ENCODE measurements around the gene MMS19.

The MMS19 gene, protein sequence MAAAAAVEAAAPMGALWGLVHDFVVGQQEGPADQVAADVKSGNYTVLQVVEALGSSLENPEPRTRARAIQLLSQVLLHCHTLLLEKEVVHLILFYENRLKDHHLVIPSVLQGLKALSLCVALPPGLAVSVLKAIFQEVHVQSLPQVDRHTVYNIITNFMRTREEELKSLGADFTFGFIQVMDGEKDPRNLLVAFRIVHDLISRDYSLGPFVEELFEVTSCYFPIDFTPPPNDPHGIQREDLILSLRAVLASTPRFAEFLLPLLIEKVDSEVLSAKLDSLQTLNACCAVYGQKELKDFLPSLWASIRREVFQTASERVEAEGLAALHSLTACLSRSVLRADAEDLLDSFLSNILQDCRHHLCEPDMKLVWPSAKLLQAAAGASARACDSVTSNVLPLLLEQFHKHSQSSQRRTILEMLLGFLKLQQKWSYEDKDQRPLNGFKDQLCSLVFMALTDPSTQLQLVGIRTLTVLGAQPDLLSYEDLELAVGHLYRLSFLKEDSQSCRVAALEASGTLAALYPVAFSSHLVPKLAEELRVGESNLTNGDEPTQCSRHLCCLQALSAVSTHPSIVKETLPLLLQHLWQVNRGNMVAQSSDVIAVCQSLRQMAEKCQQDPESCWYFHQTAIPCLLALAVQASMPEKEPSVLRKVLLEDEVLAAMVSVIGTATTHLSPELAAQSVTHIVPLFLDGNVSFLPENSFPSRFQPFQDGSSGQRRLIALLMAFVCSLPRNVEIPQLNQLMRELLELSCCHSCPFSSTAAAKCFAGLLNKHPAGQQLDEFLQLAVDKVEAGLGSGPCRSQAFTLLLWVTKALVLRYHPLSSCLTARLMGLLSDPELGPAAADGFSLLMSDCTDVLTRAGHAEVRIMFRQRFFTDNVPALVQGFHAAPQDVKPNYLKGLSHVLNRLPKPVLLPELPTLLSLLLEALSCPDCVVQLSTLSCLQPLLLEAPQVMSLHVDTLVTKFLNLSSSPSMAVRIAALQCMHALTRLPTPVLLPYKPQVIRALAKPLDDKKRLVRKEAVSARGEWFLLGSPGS

GRCh38 chr10:97498076-97498840 lies at the start of gene MMS19:
Gene MMS19 (minus strand): TSS chr10:97498422. CDS start chr10:97498384, 38 bp downstream.
- H3K4me3 ChIP-seq (ENCODE audit: low read length): peak within 1 kb of the TSS; percentile 95
- DNase-seq (ENCODE audit: low read depth): peak; percentile 91
- TF ChIP-seq, protein P1, sequence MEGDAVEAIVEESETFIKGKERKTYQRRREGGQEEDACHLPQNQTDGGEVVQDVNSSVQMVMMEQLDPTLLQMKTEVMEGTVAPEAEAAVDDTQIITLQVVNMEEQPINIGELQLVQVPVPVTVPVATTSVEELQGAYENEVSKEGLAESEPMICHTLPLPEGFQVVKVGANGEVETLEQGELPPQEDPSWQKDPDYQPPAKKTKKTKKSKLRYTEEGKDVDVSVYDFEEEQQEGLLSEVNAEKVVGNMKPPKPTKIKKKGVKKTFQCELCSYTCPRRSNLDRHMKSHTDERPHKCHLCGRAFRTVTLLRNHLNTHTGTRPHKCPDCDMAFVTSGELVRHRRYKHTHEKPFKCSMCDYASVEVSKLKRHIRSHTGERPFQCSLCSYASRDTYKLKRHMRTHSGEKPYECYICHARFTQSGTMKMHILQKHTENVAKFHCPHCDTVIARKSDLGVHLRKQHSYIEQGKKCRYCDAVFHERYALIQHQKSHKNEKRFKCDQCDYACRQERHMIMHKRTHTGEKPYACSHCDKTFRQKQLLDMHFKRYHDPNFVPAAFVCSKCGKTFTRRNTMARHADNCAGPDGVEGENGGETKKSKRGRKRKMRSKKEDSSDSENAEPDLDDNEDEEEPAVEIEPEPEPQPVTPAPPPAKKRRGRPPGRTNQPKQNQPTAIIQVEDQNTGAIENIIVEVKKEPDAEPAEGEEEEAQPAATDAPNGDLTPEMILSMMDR (conservative IDR thresholded peaks at IDR 0.05; ENCODE audit: low read depth, low read length): no peak

- no peak for DNase-seq (ENCODE audit: low read depth)
- no peak overlapping the region for H3K4me3 ChIP-seq (ENCODE audit: low read length)
- TF ChIP-seq, protein P1 (conservative IDR thresholded peaks at IDR 0.05; ENCODE audit: low read depth, low read length): no peak
Observed at GRCh38 chr10:97547962-97548361, 49.7 kb upstream of the MMS19 start.

DNA sequence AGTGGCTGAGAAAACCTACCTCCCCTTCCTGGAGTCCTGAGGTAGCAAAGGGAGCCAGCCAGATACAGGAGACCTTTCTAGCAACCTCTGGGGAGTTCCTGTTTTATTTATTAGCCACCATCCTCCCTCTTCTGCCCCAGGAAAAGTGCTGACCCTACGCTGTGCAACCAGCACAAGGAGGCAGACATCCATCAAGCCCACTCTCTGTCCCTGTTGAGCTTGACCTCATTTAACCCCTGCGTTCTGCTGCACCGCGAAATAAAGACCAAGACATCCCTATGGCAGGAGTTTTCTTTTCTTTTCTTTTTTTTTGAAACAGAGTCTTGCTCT lies 49.0 kb upstream of the MMS19 start:
- DNase-seq (ENCODE audit: low read depth): no peak
- H3K4me3 ChIP-seq (ENCODE audit: low read length): no peak overlapping the region
- TF ChIP-seq, protein P1 (conservative IDR thresholded peaks at IDR 0.05; ENCODE audit: low read depth, low read length): no peak

DNA sequence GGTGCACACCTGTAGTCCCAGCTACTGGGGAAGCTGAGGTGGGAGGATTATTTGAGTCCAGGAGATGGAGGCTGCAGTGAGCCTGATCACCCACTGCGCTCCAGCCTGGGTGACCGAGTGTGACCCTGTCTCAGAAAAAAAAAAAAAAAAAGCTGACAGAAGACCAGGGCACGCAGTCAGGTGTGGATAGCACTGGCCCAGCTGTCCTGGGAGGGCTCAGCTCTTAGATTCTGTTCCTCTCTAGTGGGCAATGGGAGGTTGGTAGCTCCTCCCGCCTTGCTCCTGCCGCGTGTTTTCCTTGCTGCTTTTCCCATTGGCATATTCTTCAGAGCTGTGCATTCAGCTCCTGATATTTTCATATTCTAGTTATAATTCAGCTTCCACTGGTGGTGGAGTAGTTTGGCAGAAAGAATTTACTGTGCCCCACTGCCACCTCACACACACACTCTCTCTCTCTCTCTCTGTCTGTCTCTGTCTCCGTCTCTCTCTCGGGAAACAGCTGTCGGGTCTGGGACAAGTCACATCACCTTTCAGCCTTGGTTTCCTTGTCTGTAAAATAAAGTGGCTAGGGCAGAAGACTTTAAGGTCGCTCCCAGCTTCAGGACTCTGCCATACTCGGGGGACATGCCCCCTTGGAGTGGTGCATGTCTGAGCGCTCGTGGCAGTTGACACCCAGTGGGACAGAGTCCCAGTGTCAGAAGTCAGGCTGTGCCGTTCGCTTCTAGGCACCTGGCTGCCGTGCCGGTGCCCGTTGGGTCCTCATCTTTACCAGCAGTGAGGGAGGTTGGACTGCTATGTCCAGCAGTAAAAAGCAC lies 48.4 kb upstream of the MMS19 start:
- H3K4me3 ChIP-seq (ENCODE audit: low read length): no peak overlapping the region
- TF ChIP-seq, protein P1 (conservative IDR thresholded peaks at IDR 0.05; ENCODE audit: low read depth, low read length): no peak
- DNase-seq (ENCODE audit: low read depth): no peak

- no peak overlapping the region for H3K4me3 ChIP-seq (ENCODE audit: low read length)
- peak; percentile 79 for DNase-seq (ENCODE audit: low read depth)
- TF ChIP-seq, protein P1 (conservative IDR thresholded peaks at IDR 0.05; ENCODE audit: low read depth, low read length): no peak
Observed at GRCh38 chr10:97543025-97543546, 44.9 kb upstream of the MMS19 start.
